Progenitor cell of endocrine pancreas (in vitro differentiated cells): ENCODE data around the gene GBP6. TPM values are rescaled to one million over a fixed set of nuclear protein-coding genes. Genes with fewer than 3 reads are reported as not detected.
"Not testable (repeated sequence)": the region's sequence is repeated elsewhere in the genome, so short reads cannot be mapped to it uniquely, and the experiment has no call there.

Source experiments
- DNase-seq: peaks from one replicate; pipeline ENCODE4 v3.0.0; 2021; ENCODE audit warnings: low spot score; ENCODE audit not compliant: unreplicated experiment
- H3K27ac Mint-ChIP-seq: 2 replicates; pipeline ENCODE4 v1.8.0; 2021; ENCODE audit warnings: mild to moderate bottlenecking, moderate library complexity, mixed read lengths
- H3K27me3 Mint-ChIP-seq: 2 replicates; pipeline ENCODE4 v1.8.0; 2021; ENCODE audit warnings: mixed read lengths
- H3K36me3 Mint-ChIP-seq: 2 replicates; pipeline ENCODE4 v1.8.0; 2022; ENCODE audit warnings: mixed read lengths; ENCODE audit not compliant: insufficient read depth
- H3K4me1 Mint-ChIP-seq: 2 replicates; pipeline ENCODE4 v1.8.0; 2021; ENCODE audit warnings: low read depth, mixed read lengths
- H3K4me3 Mint-ChIP-seq: 2 replicates; pipeline ENCODE4 v1.8.0; 2021; ENCODE audit warnings: low read depth, mild to moderate bottlenecking, moderate library complexity, mixed read lengths
- H3K9me3 Mint-ChIP-seq: 2 replicates; pipeline ENCODE4 v1.8.0; 2021; ENCODE audit warnings: low read depth, mixed read lengths
- total RNA-seq: library from RNA; stranded (reverse); gene quantifications from 2 replicates; pipeline ENCODE4 v1.2.1, GENCODE V29; 2021
- TF ChIP-seq, protein P1 (sequence below): fragments of 200-600 bp; sonication (generic); IDR thresholded peaks from one replicate; pipeline ENCODE4 v1.5.0; 2021; ENCODE audit warnings: antibody characterized with exemption, mild to moderate bottlenecking; ENCODE audit not compliant: unreplicated experiment

The GBP6 gene
- total RNA-seq, 1 donor from 2014 or later = not detected

DNA sequence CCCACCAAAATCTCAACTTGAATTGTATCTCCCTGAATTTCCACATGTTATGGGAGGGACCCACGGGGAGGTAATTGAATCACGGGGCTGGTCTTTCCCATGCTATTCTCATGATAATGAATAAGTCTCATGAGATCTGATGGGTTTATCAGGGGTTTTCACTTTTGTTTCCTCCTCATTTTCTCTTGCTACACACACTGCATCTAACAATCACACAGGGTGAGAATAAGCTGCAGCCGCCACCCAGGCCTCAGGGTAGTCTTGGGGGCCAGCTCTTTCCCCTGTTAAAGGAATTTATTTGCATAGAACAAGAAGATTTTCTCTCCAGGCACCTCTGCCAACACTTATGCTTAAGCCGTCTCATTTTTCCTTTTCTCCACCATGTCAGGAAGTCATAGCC lies 26.0 kb upstream of the GBP6 start:
- Mint-ChIP-seq H3K4me3 (no peak overlapping the region), H3K4me1 (no peaks in the 10 kb centered on the region), H3K27me3 (peaks cover 21% of the 10 kb centered on the region), H3K9me3 (peaks cover 4% of the 10 kb centered on the region), H3K27ac (no peak overlapping the region), H3K36me3 (no peaks in the 10 kb centered on the region)
- no peak for DNase-seq
- TF ChIP-seq, protein P1, sequence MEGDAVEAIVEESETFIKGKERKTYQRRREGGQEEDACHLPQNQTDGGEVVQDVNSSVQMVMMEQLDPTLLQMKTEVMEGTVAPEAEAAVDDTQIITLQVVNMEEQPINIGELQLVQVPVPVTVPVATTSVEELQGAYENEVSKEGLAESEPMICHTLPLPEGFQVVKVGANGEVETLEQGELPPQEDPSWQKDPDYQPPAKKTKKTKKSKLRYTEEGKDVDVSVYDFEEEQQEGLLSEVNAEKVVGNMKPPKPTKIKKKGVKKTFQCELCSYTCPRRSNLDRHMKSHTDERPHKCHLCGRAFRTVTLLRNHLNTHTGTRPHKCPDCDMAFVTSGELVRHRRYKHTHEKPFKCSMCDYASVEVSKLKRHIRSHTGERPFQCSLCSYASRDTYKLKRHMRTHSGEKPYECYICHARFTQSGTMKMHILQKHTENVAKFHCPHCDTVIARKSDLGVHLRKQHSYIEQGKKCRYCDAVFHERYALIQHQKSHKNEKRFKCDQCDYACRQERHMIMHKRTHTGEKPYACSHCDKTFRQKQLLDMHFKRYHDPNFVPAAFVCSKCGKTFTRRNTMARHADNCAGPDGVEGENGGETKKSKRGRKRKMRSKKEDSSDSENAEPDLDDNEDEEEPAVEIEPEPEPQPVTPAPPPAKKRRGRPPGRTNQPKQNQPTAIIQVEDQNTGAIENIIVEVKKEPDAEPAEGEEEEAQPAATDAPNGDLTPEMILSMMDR = no peak

DNA sequence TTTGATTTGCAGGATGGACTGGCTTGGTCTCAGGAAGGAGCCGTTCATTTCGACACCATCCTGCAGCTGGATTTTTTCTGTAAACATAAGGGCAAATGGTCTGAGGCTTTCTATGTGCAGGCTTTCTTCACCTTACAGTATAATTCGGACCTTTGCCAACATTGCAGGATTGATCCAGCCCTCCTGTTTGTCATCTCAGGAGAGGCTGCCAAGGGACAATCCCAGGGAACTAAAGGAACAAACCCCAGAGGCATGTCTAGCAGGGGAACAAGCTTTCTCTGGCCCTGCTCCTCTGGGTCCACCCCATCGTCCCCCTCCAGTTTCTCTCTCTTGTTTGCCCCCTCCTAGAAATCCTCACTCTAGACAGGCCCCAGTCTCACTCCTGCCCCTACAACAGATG lies 24.8 kb upstream of the GBP6 start:
- Mint-ChIP-seq H3K4me3 (no peak overlapping the region), H3K27me3 (peaks cover 20% of the 10 kb centered on the region), H3K9me3 (peaks cover 4% of the 10 kb centered on the region), H3K4me1 (no peaks in the 10 kb centered on the region), H3K27ac (no peak overlapping the region), H3K36me3 (no peaks in the 10 kb centered on the region)
- TF ChIP-seq, protein P1 = no peak
- no peak for DNase-seq

- H3K27ac Mint-ChIP-seq, H3K9me3 Mint-ChIP-seq, H3K4me1 Mint-ChIP-seq, H3K36me3 Mint-ChIP-seq, H3K4me3 Mint-ChIP-seq, DNase-seq: not testable (repeated sequence)
- H3K27me3 Mint-ChIP-seq = peaks cover 29% of the 10 kb centered on the region
Measured at GRCh38 chr1:89345479-89345878, 18.4 kb upstream of the GBP6 start.

DNA sequence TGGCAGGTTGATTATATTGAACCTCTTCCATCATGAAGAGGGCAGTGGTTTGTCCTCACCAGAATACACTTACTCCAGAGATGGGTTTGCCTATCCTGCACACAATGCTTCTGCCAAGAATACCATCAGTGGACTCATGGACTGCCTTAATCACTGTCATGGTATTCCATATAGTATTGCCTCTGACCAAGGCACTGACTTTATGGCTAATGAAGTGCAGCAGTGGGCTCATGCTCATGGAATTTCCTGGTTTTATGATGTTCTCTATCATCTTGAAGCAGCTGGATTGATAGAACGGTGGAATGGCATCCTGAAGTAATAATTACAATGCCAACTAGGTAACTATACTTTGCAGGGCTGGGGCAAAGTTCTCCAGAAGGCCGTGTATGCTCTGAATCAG lies 16.6 kb upstream of the GBP6 start:
- no peak for DNase-seq
- H3K27me3 Mint-ChIP-seq = peaks cover 47% of the 10 kb centered on the region
- H3K4me1 Mint-ChIP-seq = no peaks in the 10 kb centered on the region
- H3K4me3 Mint-ChIP-seq = no peak overlapping the region
- H3K36me3 Mint-ChIP-seq = no peaks in the 10 kb centered on the region
- no peak overlapping the region for H3K27ac Mint-ChIP-seq
- TF ChIP-seq, protein P1 = no peak
- peaks cover 3% of the 10 kb centered on the region for H3K9me3 Mint-ChIP-seq

- TF ChIP-seq, protein P1 = no peak
- no peak for DNase-seq
- no peaks in the 10 kb centered on the region for H3K36me3 Mint-ChIP-seq
- H3K9me3 Mint-ChIP-seq = no peaks in the 10 kb centered on the region
- peaks cover 64% of the 10 kb centered on the region for H3K27me3 Mint-ChIP-seq
- H3K27ac Mint-ChIP-seq = no peak overlapping the region
- no peak overlapping the region for H3K4me3 Mint-ChIP-seq
- H3K4me1 Mint-ChIP-seq = no peaks in the 10 kb centered on the region
Measured at GRCh38 chr1:89350298-89350697, 13.6 kb upstream of the GBP6 start.

- no peaks in the 10 kb centered on the region for H3K36me3 Mint-ChIP-seq
- H3K27ac Mint-ChIP-seq = no peak overlapping the region
- H3K9me3 Mint-ChIP-seq = no peaks in the 10 kb centered on the region
- TF ChIP-seq, protein P1 = no peak
- no peak for DNase-seq
- peaks cover 73% of the 10 kb centered on the region for H3K27me3 Mint-ChIP-seq
- no peak overlapping the region for H3K4me3 Mint-ChIP-seq
- H3K4me1 Mint-ChIP-seq = peaks cover 6% of the 10 kb centered on the region
Measured at GRCh38 chr1:89351597-89352311, 12.1 kb upstream of the GBP6 start.
